ENCODE data around the gene FLT1.

DNA sequence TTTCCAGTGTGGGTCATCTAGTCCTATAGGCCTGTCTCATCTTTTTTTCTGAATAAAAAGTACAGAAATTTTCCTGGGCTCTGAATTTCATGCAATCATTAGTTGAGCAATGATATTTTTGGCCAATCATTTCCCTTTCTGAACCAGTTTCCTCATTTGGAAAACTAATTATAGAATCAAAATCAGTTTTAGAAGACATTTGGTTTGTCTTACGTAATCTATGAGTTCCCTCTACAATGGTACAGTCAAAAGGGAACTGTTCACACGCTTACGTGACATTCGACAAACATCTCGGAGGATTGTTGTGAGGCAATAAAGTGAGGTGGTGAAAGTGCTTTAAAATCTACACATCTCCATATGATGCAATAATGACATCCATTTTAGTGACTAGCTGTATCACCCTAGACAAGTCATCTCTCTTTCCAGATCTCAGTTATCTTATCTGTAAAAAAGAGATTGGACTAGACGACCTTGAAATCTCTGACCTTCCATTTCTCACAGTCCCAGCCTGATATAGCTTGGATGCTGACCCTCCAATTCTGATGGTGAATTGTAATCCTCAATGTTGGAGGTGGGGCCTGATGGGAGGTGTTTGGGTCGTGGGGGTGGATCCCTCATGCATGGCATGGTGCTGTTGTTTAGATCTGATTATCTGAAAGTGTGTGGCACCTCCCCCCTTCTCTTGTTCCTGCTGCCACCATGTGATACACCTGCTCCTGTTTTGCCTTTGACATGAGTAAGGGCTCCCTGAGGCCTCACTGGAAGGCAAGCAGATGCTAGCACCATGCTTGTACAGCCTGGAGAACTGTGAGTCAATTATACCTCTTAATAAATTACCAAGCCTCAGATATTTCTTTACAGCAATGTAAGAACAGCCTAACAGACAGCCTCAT is 26.7 kb downstream of the FLT1 start:
- TF ChIP-seq POLR2AphosphoS5 (IDR thresholded peaks at IDR 0.05; ENCODE audit: low read depth, low read length): no peak
- TF ChIP-seq, protein P1, sequence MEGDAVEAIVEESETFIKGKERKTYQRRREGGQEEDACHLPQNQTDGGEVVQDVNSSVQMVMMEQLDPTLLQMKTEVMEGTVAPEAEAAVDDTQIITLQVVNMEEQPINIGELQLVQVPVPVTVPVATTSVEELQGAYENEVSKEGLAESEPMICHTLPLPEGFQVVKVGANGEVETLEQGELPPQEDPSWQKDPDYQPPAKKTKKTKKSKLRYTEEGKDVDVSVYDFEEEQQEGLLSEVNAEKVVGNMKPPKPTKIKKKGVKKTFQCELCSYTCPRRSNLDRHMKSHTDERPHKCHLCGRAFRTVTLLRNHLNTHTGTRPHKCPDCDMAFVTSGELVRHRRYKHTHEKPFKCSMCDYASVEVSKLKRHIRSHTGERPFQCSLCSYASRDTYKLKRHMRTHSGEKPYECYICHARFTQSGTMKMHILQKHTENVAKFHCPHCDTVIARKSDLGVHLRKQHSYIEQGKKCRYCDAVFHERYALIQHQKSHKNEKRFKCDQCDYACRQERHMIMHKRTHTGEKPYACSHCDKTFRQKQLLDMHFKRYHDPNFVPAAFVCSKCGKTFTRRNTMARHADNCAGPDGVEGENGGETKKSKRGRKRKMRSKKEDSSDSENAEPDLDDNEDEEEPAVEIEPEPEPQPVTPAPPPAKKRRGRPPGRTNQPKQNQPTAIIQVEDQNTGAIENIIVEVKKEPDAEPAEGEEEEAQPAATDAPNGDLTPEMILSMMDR (CRISPR knock-in tag; IDR thresholded peaks at IDR 0.05): no peak
- TF ChIP-seq, protein P2, sequence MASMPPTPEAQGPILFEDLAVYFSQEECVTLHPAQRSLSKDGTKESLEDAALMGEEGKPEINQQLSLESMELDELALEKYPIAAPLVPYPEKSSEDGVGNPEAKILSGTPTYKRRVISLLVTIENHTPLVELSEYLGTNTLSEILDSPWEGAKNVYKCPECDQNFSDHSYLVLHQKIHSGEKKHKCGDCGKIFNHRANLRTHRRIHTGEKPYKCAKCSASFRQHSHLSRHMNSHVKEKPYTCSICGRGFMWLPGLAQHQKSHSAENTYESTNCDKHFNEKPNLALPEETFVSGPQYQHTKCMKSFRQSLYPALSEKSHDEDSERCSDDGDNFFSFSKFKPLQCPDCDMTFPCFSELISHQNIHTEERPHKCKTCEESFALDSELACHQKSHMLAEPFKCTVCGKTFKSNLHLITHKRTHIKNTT (CRISPR knock-in tag; IDR thresholded peaks at IDR 0.05): no peak
- TF ChIP-seq ZKSCAN1 (IDR thresholded peaks at IDR 0.05; ENCODE audit: low read length): no peak
- TF ChIP-seq SETDB1 (CRISPR knock-in tag; IDR thresholded peaks at IDR 0.05; ENCODE audit: borderline replicate concordance): no peak
- TF ChIP-seq EP300 (IDR thresholded peaks at IDR 0.05; ENCODE audit: low read depth in 2 of 2, low read length in 2 of 2): no peak
- TF ChIP-seq EP300 (CRISPR knock-in tag; IDR thresholded peaks at IDR 0.05; ENCODE audit: borderline replicate concordance): no peak
- TF ChIP-seq HMGXB4 (CRISPR knock-in tag; IDR thresholded peaks at IDR 0.05; ENCODE audit: borderline replicate concordance in 1 of 2, low read depth in 1 of 2): no peak
- no peak for TF ChIP-seq ZNF644 (CRISPR knock-in tag; IDR thresholded peaks at IDR 0.05; ENCODE audit: low read depth)
- no peak for TF ChIP-seq KAT7 (CRISPR knock-in tag; IDR thresholded peaks at IDR 0.05; ENCODE audit: borderline replicate concordance)
- no peak for TF ChIP-seq THAP7 (CRISPR knock-in tag; IDR thresholded peaks at IDR 0.05)
- TF ChIP-seq, protein P3, sequence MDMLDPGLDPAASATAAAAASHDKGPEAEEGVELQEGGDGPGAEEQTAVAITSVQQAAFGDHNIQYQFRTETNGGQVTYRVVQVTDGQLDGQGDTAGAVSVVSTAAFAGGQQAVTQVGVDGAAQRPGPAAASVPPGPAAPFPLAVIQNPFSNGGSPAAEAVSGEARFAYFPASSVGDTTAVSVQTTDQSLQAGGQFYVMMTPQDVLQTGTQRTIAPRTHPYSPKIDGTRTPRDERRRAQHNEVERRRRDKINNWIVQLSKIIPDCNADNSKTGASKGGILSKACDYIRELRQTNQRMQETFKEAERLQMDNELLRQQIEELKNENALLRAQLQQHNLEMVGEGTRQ (IDR thresholded peaks at IDR 0.05; ENCODE audit: low read depth, low read length): no peak
- TF ChIP-seq, protein P3 (CRISPR knock-in tag; IDR thresholded peaks at IDR 0.05; ENCODE audit: borderline replicate concordance): no peak
